Activated naive CD4-positive, alpha-beta T cell treated with Interleukin-2 at 50 U/mL for 16 hours (primary cell): Measurements from ENCODE around the gene SHISA7.
"Not testable (repeated sequence)": the region's sequence is repeated elsewhere in the genome, so short reads cannot be mapped to it uniquely, and the experiment has no call there.

Source experiments
- DNase-seq: peaks from one replicate; pipeline ENCODE4 v3.0.0-alpha.2; 2020

The SHISA7 gene

DNA sequence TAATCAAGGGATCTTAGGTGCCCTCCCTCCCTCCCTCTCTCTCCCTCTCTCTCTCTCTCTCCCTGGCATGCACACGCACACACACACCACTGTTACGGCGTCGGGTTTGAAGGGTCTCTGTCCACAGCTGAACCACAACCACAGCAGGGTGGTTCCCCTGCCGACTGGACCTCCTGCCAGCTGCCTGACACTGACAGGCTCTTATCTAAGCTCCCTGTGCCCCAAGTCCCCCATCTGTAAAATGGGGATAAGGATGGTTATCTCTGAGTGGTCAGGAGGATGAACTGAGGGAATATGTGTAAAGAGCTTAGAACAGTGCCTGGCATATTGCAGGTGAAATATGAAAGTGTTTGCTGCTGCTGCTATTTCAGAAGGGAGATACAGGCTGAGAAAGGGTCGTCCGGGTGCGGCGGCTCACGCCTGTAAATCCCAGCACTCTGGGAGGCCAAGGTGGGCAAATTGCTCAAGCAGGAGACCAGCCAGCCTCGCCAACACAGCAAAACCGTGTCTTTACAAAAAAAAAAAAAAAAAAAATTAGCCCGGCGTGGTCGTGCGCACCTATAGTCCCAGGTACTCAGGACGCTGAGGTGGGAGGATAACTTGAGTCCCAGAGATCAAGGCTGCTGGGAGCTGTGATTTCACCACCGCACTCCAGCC lies 852 bp upstream of the SHISA7 start:
- DNase-seq: no peak

- no peak for DNase-seq
Observed at GRCh38 chr19:55442372-55442961, 633 bp downstream of the SHISA7 start.

GRCh38 chr19:55441692-55442321 lies 1.3 kb downstream of the SHISA7 start:
- DNase-seq: peak; percentile 19

DNA sequence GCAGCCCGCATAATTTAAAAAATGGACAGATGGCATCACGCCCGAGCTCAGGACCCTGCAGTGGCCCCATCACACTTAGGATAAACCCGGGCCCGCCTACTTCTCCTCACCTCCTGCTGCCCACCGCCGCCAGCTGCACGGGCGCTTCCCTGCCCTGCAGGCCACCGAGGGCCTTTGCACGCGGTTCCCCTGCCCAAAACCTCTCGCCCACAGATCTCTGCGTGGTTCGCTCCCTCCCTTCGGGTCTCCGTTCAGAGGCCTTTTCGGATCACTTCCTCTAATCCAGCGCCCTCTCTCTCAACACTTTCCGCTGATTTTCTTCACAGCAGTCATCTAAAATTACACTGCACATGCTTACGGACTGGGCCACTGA lies 1.8 kb downstream of the SHISA7 start:
- DNase-seq: no peak

- no peak for DNase-seq
Observed at GRCh38 chr19:55440411-55441105, 2.5 kb downstream of the SHISA7 start.

DNA sequence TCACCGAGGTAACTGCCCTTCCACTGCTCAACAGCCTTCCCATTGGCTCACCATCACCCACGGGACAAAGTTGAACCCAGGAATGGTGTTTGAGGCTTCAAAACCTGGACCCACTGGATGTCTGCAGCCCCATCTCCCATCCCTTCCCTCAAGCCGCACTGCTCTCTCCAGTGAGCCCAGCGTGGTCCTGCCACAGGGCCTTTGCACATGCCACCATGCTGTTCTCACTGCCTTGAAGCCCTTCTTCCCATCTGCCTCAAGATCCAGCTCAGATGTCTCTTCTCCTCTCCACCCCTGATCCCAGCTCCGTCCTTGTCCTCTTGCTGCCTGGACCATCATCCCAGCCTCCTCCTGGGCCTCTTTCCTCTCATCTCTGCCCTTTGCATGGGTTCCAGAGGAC lies 4.0 kb downstream of the SHISA7 start:
- DNase-seq: no peak

DNA sequence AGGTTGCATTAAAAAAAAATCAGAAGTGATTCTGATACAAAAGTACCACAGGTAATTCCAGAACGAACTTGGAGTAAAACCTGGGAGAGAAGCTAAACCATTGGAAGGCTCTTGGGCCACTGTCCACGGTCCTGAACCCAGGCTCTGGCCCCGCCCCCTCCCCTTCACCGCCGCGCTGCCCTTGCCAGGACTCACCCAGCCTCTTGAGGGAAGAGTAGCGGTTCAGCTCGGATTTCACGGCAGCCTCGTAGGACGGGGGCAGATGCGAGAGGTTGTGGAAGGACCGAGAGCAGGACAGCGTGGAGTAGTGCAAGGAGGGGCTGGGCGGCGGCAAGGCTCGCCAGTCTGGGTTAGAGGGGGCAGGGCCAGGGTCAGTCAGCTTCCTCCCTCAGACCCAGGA lies 5.7 kb downstream of the SHISA7 start:
- DNase-seq: peak; percentile 20

GRCh38 chr19:55436847-55437246 lies 6.3 kb downstream of the SHISA7 start:
- DNase-seq: no peak

- no peak for DNase-seq
Observed at GRCh38 chr19:55435020-55435419, 8.1 kb downstream of the SHISA7 start.

GRCh38 chr19:55434356-55434919 lies 8.7 kb downstream of the SHISA7 start:
- DNase-seq: no peak

- DNase-seq: no peak
Observed at GRCh38 chr19:55433292-55433691, 9.8 kb downstream of the SHISA7 start.

DNA sequence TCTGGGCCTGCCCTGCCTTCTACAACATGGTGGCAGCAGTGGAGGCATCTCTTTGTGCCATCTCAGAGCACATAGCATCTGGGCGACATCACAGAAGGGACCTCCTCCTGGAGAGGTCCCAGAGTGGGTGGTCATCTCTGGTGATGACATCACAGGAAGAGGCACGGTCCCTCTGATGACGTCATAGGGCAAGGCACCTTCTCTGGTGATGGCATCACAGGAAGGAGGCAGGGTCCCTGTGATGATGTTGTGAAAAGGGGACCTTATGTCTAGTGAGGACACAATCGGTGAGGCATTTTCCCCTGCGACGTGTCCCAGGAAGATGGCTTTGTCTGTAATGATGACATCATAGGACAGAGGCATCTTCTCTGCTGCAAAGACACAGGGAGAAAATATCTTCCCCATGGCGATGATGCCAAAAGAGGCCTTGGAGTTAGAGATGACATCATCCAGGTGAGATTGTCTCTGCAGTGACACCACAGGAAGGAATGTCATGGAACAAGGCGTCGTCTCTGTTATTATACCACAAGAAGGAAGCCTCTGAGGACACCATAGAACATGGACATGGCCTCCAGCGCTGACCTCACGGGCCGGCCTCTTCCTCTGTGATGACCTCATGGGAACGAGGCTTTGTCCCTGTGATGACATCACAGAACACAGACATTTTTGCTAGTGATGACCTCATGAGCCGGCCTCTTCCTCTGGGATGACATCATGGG lies 10.7 kb downstream of the SHISA7 start:
- DNase-seq: no peak

GRCh38 chr19:55431183-55431582 lies 11.9 kb downstream of the SHISA7 start:
- no peak for DNase-seq

DNA sequence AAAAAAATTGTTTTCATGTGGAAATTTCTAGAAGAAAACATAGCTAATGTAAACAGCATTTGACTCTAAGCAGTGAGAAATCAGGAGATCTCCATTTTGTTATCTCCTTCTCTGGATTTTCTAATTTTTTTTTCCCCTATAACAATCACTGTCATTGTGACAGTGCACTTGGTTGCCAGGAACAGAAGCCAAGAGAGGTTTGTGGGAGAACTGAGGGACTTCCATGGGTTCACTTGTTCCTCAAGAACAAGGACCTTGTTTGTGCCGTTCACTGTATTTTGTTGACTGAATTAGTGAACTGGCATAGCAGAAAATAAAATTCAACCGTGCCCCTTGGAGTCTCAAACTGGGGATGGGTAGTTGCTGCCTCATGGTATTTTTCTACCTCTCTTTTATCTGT lies 17.1 kb downstream of the SHISA7 start:
- DNase-seq: no peak

DNA sequence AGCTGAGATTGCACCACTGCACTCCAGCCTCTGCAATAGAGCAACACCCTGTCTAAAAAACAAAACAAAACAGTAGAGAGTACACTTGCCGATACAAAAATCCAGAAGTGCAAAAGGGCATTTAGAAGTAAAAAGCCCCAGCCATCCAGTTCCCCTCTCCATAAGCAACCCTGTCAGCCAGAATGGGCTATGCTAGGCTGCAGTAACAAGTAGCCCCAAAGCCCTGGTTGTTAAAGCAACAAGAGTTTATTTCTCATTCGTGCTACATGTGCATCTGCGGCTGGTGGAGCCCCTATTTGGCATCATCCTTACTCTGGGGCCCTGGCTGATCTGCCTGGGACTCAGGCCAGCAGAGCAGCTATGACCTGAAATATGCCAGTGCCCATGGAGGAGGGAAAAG lies 18.6 kb downstream of the SHISA7 start:
- DNase-seq: no peak

DNA sequence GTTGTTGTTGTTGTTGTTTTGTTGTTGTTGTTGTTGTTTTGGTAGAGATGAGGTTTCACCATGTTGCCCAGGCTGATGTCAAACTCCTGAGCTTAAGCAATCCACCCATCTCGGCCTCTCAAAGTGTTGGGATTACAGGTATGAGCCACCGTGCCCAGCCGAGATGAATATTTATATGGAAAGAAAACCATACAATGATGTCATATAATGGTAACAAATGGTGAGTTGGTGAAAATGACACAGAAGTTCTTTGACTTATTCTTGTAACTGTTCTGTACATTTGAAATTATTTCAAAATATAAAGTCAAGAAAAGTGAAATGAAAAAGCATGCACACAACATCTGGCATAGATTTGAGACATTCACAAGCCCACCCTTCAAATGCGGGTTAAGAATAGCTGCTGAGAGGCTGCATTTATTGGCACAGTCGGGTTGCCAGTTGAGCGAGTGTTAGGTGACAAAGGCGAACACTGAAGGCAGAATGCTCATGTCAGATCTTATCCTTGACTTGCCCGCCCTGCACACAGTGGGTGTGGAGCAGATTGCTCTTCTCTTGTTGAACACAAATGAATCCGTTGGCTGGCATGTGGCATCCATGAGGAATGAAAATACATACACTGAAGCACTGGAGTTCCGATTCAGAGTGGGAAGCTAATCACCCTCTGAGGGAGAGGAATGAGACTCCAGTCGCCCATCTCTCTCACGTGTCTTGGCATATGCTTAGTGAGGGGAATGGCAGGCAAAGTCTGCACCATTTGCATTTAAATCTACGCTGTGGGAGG lies 19.7 kb downstream of the SHISA7 start:
- DNase-seq: no peak

GRCh38 chr19:55421281-55421680 lies 21.8 kb downstream of the SHISA7 start:
- peak; percentile 9 for DNase-seq

- DNase-seq: no peak
Observed at GRCh38 chr19:55419624-55420236, 23.4 kb downstream of the SHISA7 start.

- DNase-seq: no peak
Observed at GRCh38 chr19:55419103-55419502, 24.0 kb downstream of the SHISA7 start.

DNA sequence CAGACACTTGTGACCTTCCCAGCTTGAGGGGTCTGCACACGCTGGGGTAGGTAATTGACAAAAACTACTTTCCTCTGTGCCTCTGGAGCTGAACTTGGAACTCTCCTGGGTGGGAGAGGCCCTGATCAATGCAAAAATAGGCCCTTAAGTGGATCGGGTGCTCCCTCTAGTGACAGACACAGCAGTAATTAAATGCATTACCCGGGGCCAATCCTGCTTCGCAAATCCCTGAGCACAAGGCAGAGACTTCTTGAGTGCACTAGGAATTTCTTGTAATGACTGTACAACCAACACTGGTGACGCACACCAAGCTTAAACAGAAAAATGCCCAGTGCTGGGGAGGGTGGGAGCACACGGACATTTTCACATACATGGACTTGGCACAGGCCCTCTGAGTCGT lies 24.9 kb downstream of the SHISA7 start:
- peak; percentile 44 for DNase-seq

- DNase-seq: no peak
Observed at GRCh38 chr19:55410168-55410567, 32.9 kb downstream of the SHISA7 start.

- DNase-seq: not testable (repeated sequence)
Observed at GRCh38 chr19:55409179-55409578, 33.9 kb downstream of the SHISA7 start.
